Middle frontal gyrus (tissue), 1 donor: ENCODE measurements around the gene KIAA1671.
"Not testable (repeated sequence)": the region's sequence is repeated elsewhere in the genome, so short reads cannot be mapped to it uniquely, and the experiment has no call there.

Experiments
- DNase-seq: peaks from one replicate; pipeline ENCODE4 v3.0.0-alpha.2; 2015; ENCODE audit warnings: low spot score; ENCODE audit errors: extremely low spot score

KIAA1671 gene

GRCh38 chr22:25221790-25222189 lies 269.3 kb downstream of the KIAA1671 start:
- no peak for DNase-seq

GRCh38 chr22:25223269-25223850 lies 270.8 kb downstream of the KIAA1671 start:
- DNase-seq = no peak

DNA sequence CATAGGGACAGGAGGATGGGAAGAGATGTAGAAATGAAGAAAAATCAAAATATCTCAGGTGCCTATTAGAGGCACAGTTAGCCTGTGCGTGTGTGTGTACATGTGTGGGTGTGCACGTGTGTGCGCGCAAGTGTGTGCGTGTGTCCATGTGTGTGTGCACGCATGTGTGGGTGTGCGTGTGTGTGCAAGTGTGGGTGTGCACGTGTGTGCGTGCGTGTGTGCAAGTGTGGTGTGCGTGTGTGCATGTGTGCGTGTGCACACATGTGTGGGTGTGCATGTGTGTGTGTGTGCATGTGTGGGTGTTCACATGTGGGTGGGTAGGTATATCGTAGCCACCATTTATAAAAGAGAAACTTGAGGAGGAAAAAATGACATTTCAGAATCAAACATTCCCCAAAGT lies 276.3 kb downstream of the KIAA1671 start:
- DNase-seq = no peak

DNA sequence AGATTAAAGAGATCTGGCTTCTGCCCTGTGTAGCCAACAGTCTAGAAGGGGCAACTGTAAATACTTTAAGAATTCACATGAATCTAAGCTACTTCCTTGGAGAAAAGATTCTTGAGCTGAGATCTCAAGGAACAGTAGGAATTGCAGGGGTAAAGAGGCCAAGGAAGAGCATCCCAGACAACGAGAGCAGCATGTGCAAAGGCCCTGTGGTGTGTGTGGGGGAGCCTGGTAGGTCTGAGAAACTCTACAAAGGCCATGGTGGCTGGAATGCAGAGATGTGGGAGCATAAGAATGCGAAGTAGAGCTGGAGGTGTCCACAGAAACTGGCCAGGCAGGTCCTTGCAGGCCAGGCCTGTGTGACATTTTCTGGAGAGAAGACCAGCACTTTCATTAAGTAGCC lies 278.2 kb downstream of the KIAA1671 start:
- not testable (repeated sequence) for DNase-seq

DNA sequence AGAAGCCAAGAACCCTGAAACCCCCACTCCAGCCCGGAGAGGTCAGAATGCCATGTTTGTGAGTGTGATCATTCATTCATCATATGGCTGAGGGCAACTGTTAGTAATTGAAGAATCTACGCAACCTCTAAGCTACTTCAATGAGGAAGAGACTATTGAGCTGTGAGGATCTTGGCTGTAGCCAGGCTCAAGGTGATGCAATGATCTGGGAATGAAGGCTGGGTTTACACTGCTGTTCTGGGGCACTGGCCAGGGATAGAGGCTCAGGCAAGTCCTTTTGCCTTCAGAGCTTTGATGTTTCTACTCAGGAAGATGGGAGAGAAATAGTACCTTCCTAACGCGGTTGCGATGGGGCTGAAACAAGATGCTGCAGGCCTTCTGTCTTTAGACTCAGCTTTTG lies 279.8 kb downstream of the KIAA1671 start:
- DNase-seq = no peak

- not testable (repeated sequence) for DNase-seq
These were observed 281.2 kb downstream of the KIAA1671 start for GRCh38 chr22:25233706-25234105.

- DNase-seq = no peak
These were observed 283.2 kb downstream of the KIAA1671 start for GRCh38 chr22:25235547-25236290.

GRCh38 chr22:25236417-25236816 lies 283.9 kb downstream of the KIAA1671 start:
- no peak for DNase-seq

- DNase-seq = no peak
These were observed 285.0 kb downstream of the KIAA1671 start for GRCh38 chr22:25237503-25237902.

- DNase-seq = not testable (repeated sequence)
These were observed 285.5 kb downstream of the KIAA1671 start for GRCh38 chr22:25238058-25238457.
